NCI-H2171 treated with DMSO at 0.1 percent for 48 hours (cell line): ENCODE data around the gene GREB1.

Experiments used
- DNase-seq: peaks from one replicate; lab custom pipeline; 2025; lab: John Stamatoyannopoulos, UW

The GREB1 gene, protein sequence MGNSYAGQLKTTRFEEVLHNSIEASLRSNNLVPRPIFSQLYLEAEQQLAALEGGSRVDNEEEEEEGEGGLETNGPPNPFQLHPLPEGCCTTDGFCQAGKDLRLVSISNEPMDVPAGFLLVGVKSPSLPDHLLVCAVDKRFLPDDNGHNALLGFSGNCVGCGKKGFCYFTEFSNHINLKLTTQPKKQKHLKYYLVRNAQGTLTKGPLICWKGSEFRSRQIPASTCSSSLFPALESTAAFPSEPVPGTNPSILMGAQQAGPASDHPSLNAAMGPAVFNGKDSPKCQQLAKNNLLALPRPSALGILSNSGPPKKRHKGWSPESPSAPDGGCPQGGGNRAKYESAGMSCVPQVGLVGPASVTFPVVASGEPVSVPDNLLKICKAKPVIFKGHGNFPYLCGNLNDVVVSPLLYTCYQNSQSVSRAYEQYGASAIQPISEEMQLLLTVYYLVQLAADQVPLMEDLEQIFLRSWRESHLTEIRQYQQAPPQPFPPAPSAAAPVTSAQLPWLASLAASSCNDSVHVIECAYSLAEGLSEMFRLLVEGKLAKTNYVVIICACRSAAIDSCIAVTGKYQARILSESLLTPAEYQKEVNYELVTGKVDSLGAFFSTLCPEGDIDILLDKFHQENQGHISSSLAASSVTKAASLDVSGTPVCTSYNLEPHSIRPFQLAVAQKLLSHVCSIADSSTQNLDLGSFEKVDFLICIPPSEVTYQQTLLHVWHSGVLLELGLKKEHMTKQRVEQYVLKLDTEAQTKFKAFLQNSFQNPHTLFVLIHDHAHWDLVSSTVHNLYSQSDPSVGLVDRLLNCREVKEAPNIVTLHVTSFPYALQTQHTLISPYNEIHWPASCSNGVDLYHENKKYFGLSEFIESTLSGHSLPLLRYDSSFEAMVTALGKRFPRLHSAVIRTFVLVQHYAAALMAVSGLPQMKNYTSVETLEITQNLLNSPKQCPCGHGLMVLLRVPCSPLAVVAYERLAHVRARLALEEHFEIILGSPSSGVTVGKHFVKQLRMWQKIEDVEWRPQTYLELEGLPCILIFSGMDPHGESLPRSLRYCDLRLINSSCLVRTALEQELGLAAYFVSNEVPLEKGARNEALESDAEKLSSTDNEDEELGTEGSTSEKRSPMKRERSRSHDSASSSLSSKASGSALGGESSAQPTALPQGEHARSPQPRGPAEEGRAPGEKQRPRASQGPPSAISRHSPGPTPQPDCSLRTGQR (N-terminal part only)

DNA sequence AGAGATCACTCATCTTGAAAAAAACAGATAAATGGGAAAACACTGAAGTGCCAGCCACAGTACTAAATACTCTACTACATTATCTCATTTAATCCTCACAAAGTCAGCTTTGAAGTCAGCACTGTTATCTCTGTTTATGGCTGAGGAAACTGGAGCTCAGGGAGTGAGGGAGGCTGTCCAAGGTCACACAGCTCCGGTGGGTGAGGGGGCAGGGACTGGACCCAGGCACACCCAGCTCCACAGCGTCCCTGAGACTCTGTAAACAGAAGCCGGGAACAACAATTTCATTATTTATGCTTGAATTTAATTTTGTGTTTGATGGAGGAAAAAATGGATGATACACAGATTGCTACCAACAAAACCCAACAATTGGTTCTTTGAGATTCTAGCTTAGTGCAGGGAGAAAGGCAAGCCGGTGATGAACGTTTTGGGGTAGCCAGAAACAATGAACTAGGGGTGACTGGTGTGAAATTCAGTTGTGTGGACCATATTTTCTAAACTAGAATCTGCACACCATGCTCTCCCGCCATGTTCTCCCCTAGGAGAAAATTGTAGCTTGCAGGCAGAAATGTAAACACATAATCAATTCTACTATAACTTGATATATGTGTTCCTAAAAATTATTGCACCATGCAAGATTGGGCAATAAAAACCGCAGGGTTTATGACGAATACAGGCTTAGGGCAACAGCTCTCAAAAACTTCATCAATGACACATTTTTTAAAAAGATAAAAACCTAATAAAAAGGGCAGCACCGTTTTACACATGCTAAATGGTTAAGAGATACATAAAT lies at the start of gene GREB1:
GREB1 (plus strand) TSS at position 768 of the 793 bp plus-strand sequence. CDS start 22,570 bp downstream, outside the sequence.
- DNase-seq = no peak

DNA sequence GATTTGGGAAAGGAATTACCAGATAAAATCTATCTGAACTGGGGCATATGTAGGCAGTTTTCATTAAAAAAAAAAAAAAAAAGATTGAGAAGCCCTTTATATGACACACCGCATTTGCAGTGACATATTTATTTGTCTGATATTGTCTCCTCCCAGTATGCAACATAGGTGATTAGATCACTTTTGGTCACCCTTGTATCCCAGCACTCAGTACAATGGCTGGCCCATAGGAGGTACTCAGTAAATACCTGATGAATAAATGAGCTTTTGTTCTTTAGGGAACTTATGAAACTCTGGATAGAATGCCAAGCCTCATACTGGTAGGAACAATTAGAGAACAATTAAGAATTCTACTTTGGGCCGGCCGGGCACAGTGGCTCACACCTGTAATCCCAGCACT lies 45.0 kb upstream of the GREB1 start:
- no peak for DNase-seq

DNA sequence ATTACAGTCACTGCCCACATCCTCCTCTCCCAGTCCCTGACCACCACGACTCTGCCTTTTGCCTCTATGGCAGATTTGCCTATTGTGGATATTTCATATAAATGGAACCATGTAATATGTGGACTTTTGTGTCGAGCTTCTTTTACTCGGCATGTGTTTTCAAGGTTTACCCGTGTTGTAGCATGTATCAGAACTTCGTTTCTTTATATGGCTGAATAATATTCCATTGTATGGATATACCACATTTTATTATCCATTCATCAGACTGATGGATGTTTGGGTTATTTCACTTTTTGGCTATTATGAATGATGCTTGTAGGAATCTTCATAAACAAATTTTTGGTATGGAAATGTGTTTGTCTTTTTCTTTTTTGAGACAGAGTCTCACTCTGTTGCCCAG lies 43.7 kb upstream of the GREB1 start:
- DNase-seq = no peak

DNA sequence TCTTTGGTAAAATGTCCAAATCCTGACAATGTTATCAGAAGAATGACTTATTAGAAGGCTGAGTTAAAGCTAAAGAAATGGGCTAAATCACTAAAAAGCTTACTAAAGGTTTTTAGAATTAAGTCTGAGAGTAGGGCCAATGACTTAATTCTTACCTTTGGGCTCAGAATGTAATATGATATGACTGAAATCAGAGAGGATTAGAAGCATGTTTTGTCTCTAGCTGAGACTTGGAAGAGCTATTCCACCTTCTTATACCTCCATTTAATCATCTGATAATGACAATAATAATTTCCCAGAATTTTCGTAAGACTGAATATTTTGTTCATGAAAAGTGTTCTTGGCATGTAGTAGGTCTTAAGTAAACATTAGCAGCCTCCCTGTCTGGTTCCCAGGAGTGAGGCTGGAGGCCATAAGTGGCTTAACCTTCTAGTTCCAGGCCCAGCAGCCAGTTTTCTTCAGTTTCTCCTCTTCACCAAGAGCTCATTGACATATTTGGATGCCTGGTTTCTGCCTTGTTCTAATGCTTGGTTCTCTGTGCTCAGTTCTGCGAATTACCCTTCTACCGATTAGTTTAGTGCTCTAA lies 42.4 kb upstream of the GREB1 start:
- DNase-seq = peak; percentile 47

DNA sequence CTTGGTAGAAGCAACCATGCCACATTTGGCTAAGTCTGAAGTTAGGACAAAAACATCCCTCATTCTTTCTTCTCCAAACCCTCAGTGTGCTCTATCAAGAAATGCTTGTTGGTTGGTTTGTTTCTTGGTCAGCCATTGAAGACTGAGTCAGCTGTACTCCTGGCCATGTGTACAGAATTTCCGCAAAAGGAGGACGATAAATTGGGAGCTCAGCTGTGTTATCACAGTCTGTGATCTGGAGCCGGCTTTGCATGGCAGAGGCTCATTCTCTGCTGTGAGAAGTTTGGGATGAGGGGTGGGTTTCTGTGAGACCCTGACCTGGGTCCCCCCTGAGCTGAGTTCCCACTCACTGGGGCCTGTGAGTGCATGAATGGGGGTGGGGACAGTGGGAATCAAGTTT lies 41.6 kb upstream of the GREB1 start:
- no peak for DNase-seq

DNA sequence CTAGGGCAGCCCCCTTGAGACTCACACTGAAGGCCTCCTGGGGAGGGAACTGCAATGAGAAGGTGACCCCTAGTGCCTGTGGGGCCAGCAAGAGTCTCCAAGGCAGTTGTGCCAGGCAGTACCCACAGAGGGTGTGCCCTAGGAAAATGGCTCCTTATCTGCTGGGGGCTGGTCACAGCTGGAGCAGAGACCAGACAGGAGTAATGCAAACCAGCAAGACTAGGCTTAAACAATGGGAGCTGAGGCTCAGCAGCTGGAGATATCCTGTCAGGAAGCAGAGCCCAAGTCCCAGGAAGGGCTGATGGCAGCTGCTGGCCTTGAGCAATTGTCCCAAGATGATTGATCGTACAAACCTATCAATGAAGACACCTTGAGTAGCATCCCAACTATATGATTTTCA lies 41.1 kb upstream of the GREB1 start:
- no peak for DNase-seq

DNA sequence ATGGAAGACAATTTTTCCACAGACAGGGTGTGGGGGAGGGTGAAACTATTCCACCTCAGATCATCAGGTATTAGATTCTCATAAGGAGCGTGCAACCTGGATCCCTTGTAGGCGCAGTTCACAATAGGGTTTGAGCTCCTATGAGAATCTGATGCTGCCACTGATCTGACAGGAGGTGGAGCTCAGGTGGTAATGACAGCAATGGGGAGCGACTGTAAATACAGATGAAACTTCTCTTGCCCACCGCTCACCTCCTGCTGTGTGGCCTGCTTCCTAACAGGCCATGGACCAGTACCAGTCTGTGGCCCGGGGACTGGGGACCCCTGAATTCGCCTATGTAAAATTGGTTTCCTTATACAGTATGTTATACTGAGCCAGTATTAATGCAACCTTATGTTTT lies 40.6 kb upstream of the GREB1 start:
- no peak for DNase-seq

DNA sequence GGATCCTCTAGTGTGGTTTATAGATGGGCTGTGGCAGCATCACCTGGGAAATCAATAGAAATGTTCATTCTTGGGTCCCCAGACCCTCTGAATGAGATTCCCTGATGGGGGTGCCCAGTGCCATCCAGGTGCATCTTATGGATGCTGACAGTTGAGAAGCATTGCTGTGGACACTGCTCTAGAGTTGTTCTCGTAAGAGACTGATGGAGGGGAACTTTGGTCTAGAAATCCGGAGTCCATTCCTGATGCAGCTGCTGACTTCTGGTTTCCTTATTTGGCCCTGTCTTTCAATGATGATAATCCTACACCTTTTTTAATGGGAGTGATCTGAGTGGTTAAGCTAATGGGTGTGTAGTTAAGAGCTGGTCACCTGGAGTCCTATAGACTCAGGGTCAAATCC lies 39.5 kb upstream of the GREB1 start:
- no peak for DNase-seq

DNA sequence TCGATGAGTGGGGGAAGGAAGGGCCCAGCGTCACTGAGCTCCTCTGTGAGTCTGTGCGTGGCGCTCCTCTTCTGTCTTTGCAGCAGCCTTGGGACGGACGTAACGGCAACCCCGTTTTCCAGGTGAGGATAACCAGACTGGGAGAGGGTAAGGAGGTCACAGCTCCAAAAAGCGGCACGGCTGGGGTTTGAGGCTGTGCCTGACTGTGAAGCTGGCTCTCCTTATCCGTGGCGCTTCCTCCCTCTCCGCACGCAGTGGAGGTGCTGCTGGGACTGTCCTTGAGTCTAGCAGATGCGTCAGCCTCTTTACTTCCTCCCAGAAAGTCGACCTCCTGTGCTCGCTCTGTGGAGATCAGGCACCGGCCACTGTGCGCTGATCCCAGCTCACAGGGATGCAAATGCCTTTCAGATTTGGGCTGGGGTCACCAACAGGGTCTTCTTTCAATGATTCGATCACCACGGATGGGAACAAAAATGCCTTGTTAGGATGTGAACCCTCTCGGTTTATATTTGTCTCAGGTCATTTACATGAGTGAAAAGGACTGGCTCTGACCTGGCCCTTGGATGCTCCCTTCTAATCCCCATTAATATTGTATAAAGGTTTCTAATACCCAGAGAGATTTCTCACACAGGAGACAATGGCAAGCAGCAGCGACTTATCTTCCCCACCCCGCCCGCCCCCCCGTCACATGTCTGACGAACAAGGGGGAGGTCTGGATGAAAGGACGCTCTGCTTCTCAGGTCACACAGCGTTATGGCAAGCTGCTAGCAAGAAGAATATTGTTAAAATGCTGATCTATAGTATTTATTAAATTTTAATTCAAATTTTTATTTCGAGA lies 37.8 kb upstream of the GREB1 start:
- no peak for DNase-seq

DNA sequence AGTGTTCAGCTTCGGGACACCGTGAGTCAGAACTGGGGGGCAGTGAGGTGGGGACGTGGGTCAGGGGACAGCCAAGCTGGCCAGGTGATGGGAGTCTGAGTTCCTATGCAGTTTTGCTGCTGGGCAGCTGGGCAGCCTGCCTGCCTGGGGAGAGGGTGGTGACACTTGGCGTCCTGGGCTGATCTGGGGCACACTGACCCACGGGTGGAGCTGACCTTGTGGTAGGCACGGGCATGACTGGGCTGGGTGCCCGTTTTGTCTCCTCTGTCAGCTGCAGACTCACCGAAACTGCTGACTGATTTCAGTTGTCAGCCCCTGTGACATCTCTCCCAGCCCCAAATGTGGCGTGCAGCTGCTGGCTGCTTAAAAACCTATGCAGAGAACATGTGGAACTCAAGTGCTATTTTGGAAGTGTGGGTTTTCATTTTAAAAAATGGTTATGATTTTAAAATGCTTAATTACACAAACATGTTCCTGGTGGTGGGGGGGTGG lies 35.3 kb upstream of the GREB1 start:
- no peak for DNase-seq

DNA sequence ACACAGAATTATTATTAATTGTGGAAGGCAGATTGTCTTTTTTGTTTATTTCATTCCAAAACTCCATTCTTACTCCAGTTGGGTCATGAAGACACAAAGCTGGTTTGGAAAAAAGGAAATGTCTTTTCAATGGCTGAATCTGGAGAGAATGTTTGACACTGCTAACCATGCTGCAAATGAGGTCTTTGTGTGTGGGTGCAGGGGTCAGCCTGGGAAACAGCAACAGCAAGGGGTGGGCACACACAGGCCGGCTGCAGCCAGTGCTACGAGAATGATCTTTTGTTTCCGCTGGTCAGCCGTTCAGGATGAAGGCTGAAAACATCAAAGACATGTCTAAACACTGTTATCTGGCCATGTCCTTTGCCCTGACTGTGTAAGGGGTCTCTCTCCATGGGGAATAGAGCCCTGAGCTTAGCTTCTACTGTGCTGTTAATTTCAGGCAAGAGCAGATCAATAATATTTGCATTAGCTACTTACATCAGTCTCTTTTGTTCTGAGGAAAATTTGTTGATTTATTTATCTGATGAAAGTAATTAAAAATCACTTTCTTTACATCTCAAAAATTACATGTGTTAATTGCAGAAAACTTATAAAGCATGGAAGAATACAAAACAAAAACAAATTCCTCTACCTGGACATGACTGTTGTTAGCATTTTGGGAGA lies 34.6 kb upstream of the GREB1 start:
- no peak for DNase-seq

DNA sequence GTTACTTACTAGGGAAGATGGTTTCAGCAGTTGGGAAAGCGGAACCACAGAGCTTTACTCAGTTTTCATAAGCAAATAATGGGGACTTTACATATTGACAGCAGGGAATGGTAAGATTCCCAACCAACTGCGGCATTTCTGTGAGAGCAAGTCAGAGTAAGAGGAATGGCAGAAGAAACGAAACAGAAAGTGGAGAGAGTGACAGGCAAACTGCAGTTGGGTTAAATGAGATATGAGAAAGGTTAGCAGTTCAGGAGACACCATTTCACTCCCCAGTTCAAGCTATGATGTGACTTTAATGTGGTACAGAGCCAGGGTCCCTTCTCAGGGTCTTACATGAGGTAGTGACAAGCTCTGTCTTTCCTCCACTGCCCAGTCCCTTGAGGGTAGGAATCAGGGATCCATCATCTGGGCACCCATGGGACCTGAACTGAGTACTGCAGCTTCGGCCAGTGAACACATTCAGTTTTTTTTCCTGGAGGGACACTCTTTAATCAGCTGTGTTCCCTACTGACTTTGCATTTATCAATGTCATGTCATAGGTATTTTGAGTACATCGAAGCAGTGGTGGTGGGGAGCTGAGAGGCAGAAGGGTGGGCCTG lies 33.0 kb upstream of the GREB1 start:
- no peak for DNase-seq

DNA sequence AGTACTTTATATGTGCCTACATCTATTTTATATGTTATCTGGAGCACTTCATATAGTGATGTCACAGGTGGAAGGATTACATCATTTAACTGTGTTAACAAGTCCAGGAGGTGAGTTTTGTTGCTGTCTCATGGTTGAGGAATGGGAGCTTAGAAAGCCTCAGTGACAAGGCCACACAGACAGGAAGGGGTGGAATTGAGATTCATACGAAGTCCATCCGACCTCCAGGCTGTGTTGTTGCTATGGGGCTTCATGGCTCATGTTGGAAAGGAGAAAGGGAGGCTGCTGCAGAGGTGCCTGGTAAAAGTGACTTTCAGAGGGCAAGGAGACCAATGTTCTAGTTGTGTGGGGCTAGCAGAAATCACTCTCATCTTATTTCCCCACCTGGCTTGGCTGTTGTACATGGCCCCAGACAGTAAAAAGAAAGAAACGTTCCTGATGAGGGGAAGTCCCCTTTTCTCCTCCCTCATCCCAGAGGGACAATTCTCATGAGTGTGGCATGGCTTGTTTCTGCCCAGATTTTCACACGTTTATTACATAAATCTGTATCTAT lies 31.0 kb upstream of the GREB1 start:
- DNase-seq = no peak

DNA sequence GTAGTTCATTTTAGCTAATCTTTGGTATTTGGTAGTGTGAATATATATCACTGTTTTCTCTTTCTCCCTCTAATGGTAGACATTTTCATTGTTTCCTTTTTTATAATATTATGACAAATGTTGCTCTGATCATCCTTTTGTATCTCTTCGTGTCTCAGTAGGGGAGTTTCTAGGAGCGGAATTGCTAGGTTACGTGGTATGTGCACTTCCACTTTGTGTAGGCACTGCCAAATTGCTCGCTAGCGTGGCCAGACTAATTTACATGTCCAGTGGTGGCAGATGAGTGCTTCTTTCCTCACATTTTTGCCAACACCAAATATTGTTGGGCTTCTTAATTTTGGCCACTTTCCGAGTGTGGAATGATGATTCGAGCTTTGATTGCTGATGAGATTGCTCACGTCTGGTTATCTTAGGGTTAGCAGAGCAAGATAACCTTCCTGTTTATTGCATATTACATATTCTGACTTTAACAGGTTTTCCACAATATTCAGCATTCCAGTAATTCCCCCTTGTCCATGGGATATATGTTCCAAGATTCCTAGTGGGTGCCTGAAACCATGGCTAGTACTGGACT lies 30.4 kb upstream of the GREB1 start:
- no peak for DNase-seq

DNA sequence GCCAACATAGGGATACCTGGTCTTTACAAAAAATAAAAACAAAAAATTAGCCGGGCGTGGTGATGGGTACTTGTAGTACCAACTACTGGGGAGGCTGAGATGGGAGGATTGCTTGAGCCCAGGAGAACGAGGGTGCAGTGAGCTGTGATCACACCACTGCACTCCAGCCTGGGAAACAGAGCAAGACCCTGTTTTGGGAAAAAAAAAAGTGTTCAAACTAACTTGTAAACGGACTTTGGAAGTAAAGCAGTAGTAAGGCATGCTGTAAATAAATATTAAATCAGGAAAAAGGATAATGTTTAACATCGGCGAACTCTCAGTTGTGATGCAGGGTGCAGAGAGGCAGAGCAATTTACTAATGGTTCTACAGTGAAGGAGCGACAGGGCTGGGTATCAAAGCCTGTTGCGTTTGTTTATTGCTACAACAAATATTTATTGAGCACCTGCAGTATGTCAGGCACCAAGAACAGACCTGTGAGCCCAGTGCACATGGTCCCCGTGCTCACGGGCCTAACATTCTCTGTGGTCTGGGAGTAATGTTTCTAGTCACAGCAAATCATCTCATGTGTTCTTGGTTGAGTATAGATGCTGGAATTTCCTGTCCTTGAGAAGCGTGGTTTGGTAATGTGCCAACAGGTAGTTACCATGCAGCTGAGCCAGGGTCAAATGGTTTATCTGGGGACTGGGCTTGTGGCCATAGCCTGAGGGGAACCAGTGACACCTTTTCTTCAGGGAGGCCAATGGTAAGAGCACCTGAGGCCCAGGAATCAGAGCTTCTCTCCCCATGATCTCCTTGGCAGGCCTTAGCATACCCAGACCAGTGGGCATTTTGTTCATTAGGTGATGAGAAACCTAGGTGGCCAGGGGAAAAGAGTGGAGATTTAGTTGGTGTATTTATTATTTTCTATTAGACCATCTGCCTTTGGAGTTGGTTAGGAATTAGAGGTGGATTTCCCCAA lies 27.9 kb upstream of the GREB1 start:
- DNase-seq = no peak

DNA sequence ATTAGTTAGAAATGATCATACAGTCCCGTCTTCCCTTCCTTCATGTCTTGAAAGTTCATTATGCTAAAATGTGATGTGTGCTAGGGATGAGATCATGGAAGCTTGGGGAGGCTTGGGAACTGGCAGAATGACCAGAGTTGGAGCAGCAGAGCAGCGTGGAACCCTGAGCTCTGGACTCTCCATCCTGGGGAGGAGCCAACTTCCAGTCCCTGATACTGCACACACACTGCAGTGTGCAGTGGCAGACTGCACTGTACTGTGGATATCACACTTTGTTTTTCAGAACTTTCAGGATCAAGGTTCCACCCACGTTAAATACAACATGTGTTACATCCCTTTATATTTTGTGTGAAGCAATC lies 27.3 kb upstream of the GREB1 start:
- DNase-seq = no peak

DNA sequence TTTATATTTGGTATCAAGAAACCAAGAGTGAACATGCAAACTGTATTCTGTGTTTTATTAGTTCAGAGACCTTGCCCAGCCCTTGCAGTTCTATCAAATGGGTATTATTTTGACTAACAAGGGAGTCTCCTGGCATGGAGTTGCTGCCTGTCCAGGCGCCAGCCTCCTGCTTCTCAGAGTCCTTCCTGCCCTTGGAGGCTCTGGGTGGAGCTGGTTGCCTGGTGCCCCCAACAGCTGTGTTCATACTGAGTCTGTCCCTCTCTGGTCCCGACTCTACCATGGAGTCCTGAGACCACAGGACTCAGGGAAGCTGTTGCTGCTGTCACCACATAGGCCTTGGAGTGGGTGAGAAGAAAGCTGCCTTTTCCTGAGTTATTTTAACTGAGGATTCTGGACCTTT lies 26.3 kb upstream of the GREB1 start:
- DNase-seq = no peak
